CD4-positive, CD25-positive, alpha-beta regulatory T cell (primary cell): ENCODE measurements around the gene KRT83. TPM values are rescaled to one million over a fixed set of nuclear protein-coding genes. Genes with fewer than 3 reads are reported as not detected.

ENCODE experiments used
- ATAC-seq, 2 donors: fragments of 150-1000 bp; cut with Tn5 transposase; one replicate each; pipeline ENCODE4 v1.10.0; 2021; ENCODE audit warnings: low read depth in 2 of 2, moderate number of reproducible peaks in 2 of 2, moderate library complexity in 1 of 2
- DNase-seq, 3 donors: peaks; one replicate each; pipeline versions ENCODE4 v3.0.0 to v3.0.0-alpha.2; 2012 to 2022; ENCODE audit warnings: mixed read lengths in 1 of 3
- H3K27ac ChIP-seq: one replicate; pipeline ENCODE4 v1.7.0; 2013; ENCODE audit warnings: mild to moderate bottlenecking, low read length; ENCODE audit not compliant: insufficient read depth, poor library complexity, severe bottlenecking
- H3K27me3 ChIP-seq: one replicate; pipeline ENCODE4 v1.7.0; 2013; ENCODE audit warnings: low read length; ENCODE audit not compliant: control insufficient read depth, insufficient read depth
- H3K36me3 ChIP-seq: one replicate; pipeline ENCODE4 v1.7.0; 2013; ENCODE audit warnings: mild to moderate bottlenecking, low read length, moderate library complexity; ENCODE audit not compliant: control insufficient read depth, insufficient read depth
- H3K4me1 ChIP-seq: 2 replicates; pipeline ENCODE4 v1.7.0; 2013; ENCODE audit warnings: mild to moderate bottlenecking, low read length; ENCODE audit not compliant: insufficient read depth, control insufficient read depth, poor library complexity, severe bottlenecking
- H3K4me3 ChIP-seq: one replicate; pipeline ENCODE4 v1.7.0; 2013; ENCODE audit warnings: low read depth, mild to moderate bottlenecking, low read length, moderate library complexity
- H3K9me3 ChIP-seq, 2 experiments: 1 replicate in 1 of 2; 2 replicates in 1 of 2; pipeline ENCODE4 v1.7.0; 2013; ENCODE audit warnings: low read length in 2 of 2, mild to moderate bottlenecking in 1 of 2, moderate library complexity in 1 of 2; ENCODE audit not compliant: control insufficient read depth in 2 of 2
- H3K27ac Mint-ChIP-seq, 3 donors: one replicate each; pipeline ENCODE4 v1.8.0; 2020 to 2022; ENCODE audit warnings: mild to moderate bottlenecking in 3 of 3, mixed read lengths in 3 of 3, moderate library complexity in 2 of 3
- H3K27me3 Mint-ChIP-seq: one replicate; pipeline ENCODE4 v1.8.0; 2022; ENCODE audit warnings: mild to moderate bottlenecking, mixed read lengths
- H3K36me3 Mint-ChIP-seq: one replicate; pipeline ENCODE4 v1.8.0; 2020; ENCODE audit warnings: mixed read lengths
- H3K4me1 Mint-ChIP-seq, 4 donors: one replicate each; pipeline ENCODE4 v1.8.0; 2020 to 2022; ENCODE audit warnings: mixed read lengths in 4 of 4, mild to moderate bottlenecking in 1 of 4
- H3K4me3 Mint-ChIP-seq, 4 donors: one replicate each; pipeline ENCODE4 v1.8.0; 2020 to 2022; ENCODE audit warnings: mild to moderate bottlenecking in 4 of 4, mixed read lengths in 4 of 4, moderate library complexity in 3 of 4
- H3K9me3 Mint-ChIP-seq, 7 donors: one replicate each; pipeline ENCODE4 v1.8.0; 2020 to 2022; ENCODE audit warnings: mixed read lengths in 7 of 7, mild to moderate bottlenecking in 3 of 7, moderate library complexity in 2 of 7
- polyA plus RNA-seq, 4 donors: library from polyadenylated mRNA; unstranded; fragments of 300-500 nt; fragmentation: Illumina TruSeq; gene quantifications; one replicate each; pipeline ENCODE4 v1.2.3, GENCODE V29; 2021
- total RNA-seq: library from RNA; stranded (reverse); gene quantifications from one replicate; pipeline ENCODE4 v1.2.3, GENCODE V29; 2022

Gene KRT83
- total and polyA plus RNA-seq, 5 donors from 2014 or later: not detected

GRCh38 chr12:52364061-52364460, 42.9 kb upstream of the KRT83 start:
- no peak overlapping the region for H3K4me3 ChIP-seq
- ATAC-seq (no peak), DNase-seq (no peak)
- H3K27me3 ChIP-seq: no peaks in the 10 kb centered on the region
- Mint-ChIP-seq H3K27ac (no peak overlapping the region), H3K4me1 (peaks cover 0 to 6% (median 4%) of the 10 kb centered on the region in 4 donors), H3K36me3 (no peaks in the 10 kb centered on the region), H3K27me3 (peaks cover 10% of the 10 kb centered on the region), H3K4me3 (no peak overlapping the region), H3K9me3 (peaks cover 0 to 2% (median 0%) of the 10 kb centered on the region in 7 donors)
- H3K27ac ChIP-seq: no peak overlapping the region
- H3K4me1 ChIP-seq: peaks cover 8% of the 10 kb centered on the region
- no peaks in the 10 kb centered on the region for H3K9me3 ChIP-seq
- no peaks in the 10 kb centered on the region for H3K36me3 ChIP-seq

DNA sequence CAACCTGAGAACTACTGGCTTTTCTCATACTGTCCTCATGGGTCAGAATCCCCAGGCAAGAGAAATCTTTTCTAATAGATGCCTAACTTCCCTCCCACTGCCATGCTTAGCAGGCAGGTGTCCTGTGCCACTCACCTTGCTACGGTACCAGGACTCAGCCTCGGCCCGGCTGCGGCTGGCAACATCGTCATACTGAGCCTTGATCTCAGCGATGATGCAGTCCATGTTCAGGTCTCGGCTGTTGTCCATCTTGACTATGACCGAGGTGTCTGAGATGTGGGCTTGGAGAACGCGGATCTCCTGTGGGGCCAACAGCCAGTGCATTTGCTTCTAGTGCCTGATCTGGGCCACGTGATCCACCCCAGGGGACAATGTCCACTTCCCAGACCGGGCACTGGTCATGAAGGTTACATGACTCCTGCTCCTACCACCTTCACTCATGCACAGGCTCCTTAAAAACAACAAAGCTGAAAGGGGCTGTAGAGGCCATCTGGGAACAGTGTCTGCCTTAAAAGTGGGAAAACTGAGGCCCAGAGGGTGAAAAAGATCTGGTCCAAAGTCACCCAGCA, 42.0 kb upstream of the KRT83 start:
- DNase-seq: no peak
- no peak overlapping the region for H3K27ac Mint-ChIP-seq

GRCh38 chr12:52362118-52362726, 41.0 kb upstream of the KRT83 start:
- peaks cover 6 to 20% (median 12%) of the 10 kb centered on the region in 4 donors for H3K4me1 Mint-ChIP-seq

More for the DNA sequence above, 42.0 kb upstream of the KRT83 start:
- Histone ChIP-seq H3K36me3 (no peaks in the 10 kb centered on the region), H3K27ac (no peak overlapping the region), H3K27me3 (no peaks in the 10 kb centered on the region), H3K9me3 (no peaks in the 10 kb centered on the region), H3K4me1 (peaks cover 15% of the 10 kb centered on the region), H3K4me3 (no peak overlapping the region)
- no peaks in the 10 kb centered on the region for H3K9me3 Mint-ChIP-seq
- no peaks in the 10 kb centered on the region for H3K36me3 Mint-ChIP-seq
- no peak for ATAC-seq
- H3K27me3 Mint-ChIP-seq: peaks cover 5% of the 10 kb centered on the region
- no peak overlapping the region for H3K4me3 Mint-ChIP-seq
- H3K4me1 Mint-ChIP-seq: peaks cover 6 to 15% (median 11%) of the 10 kb centered on the region in 4 donors

DNA sequence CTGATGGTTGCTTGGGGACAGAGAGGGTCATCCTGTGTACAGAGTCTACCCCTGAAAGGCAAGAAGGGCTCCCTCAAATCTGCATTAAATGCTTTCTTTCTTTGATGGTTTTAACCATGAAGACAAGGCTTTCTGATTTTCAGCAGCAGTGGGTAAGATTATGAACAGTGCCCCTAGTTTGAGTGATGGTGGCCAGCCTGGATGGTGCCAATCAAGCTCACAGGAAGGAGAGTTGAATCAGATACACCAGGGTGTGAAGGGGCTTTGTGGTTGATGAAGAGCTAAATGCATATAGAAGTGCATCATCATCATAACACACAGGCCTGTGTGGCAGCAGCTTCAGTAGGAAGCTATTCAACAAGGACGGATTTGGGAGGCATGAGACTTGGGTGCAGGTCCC, 40.4 kb upstream of the KRT83 start:
- DNase-seq: no peak
- Mint-ChIP-seq H3K27me3 (no peaks in the 10 kb centered on the region), H3K27ac (no peak overlapping the region), H3K9me3 (no peaks in the 10 kb centered on the region), H3K4me1 (peaks cover 6 to 20% (median 12%) of the 10 kb centered on the region in 4 donors), H3K4me3 (no peak overlapping the region), H3K36me3 (no peaks in the 10 kb centered on the region)
- H3K4me1 ChIP-seq: peaks cover 15% of the 10 kb centered on the region
- ATAC-seq: no peak
- no peaks in the 10 kb centered on the region for H3K27me3 ChIP-seq
- no peak overlapping the region for H3K4me3 ChIP-seq
- no peaks in the 10 kb centered on the region for H3K9me3 ChIP-seq
- no peak overlapping the region for H3K27ac ChIP-seq
- no peaks in the 10 kb centered on the region for H3K36me3 ChIP-seq

More at GRCh38 chr12:52362118-52362726, 41.0 kb upstream of the KRT83 start:
- no peaks in the 10 kb centered on the region for H3K36me3 Mint-ChIP-seq
- ATAC-seq: no peak
- Histone ChIP-seq H3K36me3 (no peaks in the 10 kb centered on the region), H3K4me1 (peaks cover 15% of the 10 kb centered on the region), H3K4me3 (no peak overlapping the region), H3K27me3 (no peaks in the 10 kb centered on the region), H3K9me3 (no peaks in the 10 kb centered on the region), H3K27ac (no peak overlapping the region)
- no peaks in the 10 kb centered on the region for H3K9me3 Mint-ChIP-seq
- no peak overlapping the region for H3K4me3 Mint-ChIP-seq
- H3K27ac Mint-ChIP-seq: no peak overlapping the region
- no peaks in the 10 kb centered on the region for H3K27me3 Mint-ChIP-seq
- DNase-seq: no peak

- H3K27me3 Mint-ChIP-seq: no peaks in the 10 kb centered on the region
- Histone ChIP-seq H3K4me3 (no peak overlapping the region), H3K4me1 (peaks cover 15% of the 10 kb centered on the region), H3K27ac (no peak overlapping the region), H3K36me3 (no peaks in the 10 kb centered on the region), H3K9me3 (no peaks in the 10 kb centered on the region), H3K27me3 (no peaks in the 10 kb centered on the region)
- ATAC-seq: no peak
- H3K9me3 Mint-ChIP-seq: no peaks in the 10 kb centered on the region
- H3K4me3 Mint-ChIP-seq: no peak overlapping the region
- peaks cover 6 to 20% (median 12%) of the 10 kb centered on the region in 4 donors for H3K4me1 Mint-ChIP-seq
- no peaks in the 10 kb centered on the region for H3K36me3 Mint-ChIP-seq
- H3K27ac Mint-ChIP-seq: no peak overlapping the region
- no peak for DNase-seq
These were observed 39.6 kb upstream of the KRT83 start for GRCh38 chr12:52360663-52361271.

GRCh38 chr12:52360106-52360662, 39.0 kb upstream of the KRT83 start:
- Histone ChIP-seq H3K9me3 (no peaks in the 10 kb centered on the region), H3K27me3 (no peaks in the 10 kb centered on the region), H3K4me1 (peaks cover 15% of the 10 kb centered on the region), H3K36me3 (no peaks in the 10 kb centered on the region), H3K4me3 (no peak overlapping the region), H3K27ac (no peak overlapping the region)
- ATAC-seq: no peak
- no peaks in the 10 kb centered on the region for H3K9me3 Mint-ChIP-seq
- no peaks in the 10 kb centered on the region for H3K27me3 Mint-ChIP-seq
- no peak overlapping the region for H3K4me3 Mint-ChIP-seq
- H3K4me1 Mint-ChIP-seq: peaks cover 6 to 20% (median 12%) of the 10 kb centered on the region in 4 donors
- DNase-seq: no peak
- H3K36me3 Mint-ChIP-seq: no peaks in the 10 kb centered on the region
- no peak overlapping the region for H3K27ac Mint-ChIP-seq

DNA sequence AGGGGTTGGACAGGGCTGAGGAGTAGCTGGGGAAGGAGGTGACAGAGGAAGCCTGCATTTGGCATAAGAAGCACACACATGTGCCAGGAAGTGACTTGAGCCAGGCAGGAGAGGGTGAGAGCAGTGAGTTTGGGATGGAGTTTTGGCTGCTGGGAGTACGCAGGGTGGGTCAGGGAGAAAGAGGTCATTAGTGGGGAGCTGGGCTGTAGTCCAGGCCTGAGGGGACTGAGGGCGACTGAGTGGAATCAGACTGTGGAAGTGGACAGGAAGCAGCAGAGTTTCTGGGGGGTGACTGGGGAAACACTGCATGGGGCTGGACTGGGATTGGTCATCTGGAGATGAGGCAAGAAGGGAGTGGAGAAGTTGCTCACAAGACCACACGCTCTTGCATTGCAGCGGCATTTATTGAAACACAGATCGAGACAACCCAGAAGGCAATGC, 38.4 kb upstream of the KRT83 start:
- no peak overlapping the region for H3K4me3 Mint-ChIP-seq
- no peak overlapping the region for H3K27ac Mint-ChIP-seq
- H3K27me3 Mint-ChIP-seq: no peaks in the 10 kb centered on the region
- H3K4me3 ChIP-seq: no peak overlapping the region
- peaks cover 6 to 20% (median 12%) of the 10 kb centered on the region in 4 donors for H3K4me1 Mint-ChIP-seq
- peaks cover 15% of the 10 kb centered on the region for H3K4me1 ChIP-seq
- no peak for DNase-seq
- no peaks in the 10 kb centered on the region for H3K36me3 ChIP-seq
- ATAC-seq: no peak
- H3K27ac ChIP-seq: no peak overlapping the region
- no peaks in the 10 kb centered on the region for H3K9me3 ChIP-seq
- H3K9me3 Mint-ChIP-seq: no peaks in the 10 kb centered on the region
- H3K27me3 ChIP-seq: no peaks in the 10 kb centered on the region
- no peaks in the 10 kb centered on the region for H3K36me3 Mint-ChIP-seq
